AG09309 (cell line): ENCODE data around the gene NTM.

Experiments used
- DNase-seq: peaks from one replicate; pipeline ENCODE4 v3.0.0-alpha.2; 2010; ENCODE audit warnings: low read depth
- H3K4me3 ChIP-seq: 2 replicates; pipeline ENCODE4 v1.5.1; 2011; ENCODE audit warnings: mild to moderate bottlenecking, low read depth, low read length, moderate library complexity; ENCODE audit not compliant: control insufficient read depth
- CTCF ChIP-seq: IDR thresholded peaks from 2 replicates; pipeline ENCODE4 v1.5.1; 2011; ENCODE audit warnings: mild to moderate bottlenecking, low read depth, low read length, inconsistent platforms; ENCODE audit not compliant: insufficient read depth, control insufficient read depth; ENCODE audit errors: missing control alignments

Gene NTM

GRCh38 chr11:131866535-131867400 is 496.4 kb downstream of the NTM start:
- DNase-seq = no peak
- no peak overlapping the region for H3K4me3 ChIP-seq
- peak; percentile 24 for TF ChIP-seq CTCF

GRCh38 chr11:131867457-131868257 is 497.2 kb downstream of the NTM start:
- TF ChIP-seq CTCF = peak; percentile 96
- no peak overlapping the region for H3K4me3 ChIP-seq
- DNase-seq = peak; percentile 68

GRCh38 chr11:131868629-131869507 is 498.5 kb downstream of the NTM start:
- no peak overlapping the region for H3K4me3 ChIP-seq
- no peak for DNase-seq
- TF ChIP-seq CTCF = no peak

- no peak overlapping the region for H3K4me3 ChIP-seq
- TF ChIP-seq CTCF = no peak
- no peak for DNase-seq
These were observed 499.9 kb downstream of the NTM start for GRCh38 chr11:131870305-131870704.

- no peak for TF ChIP-seq CTCF
- no peak for DNase-seq
- no peak overlapping the region for H3K4me3 ChIP-seq
These were observed 500.6 kb downstream of the NTM start for GRCh38 chr11:131871006-131871405.

GRCh38 chr11:131874070-131874469 is 503.7 kb downstream of the NTM start:
- no peak for DNase-seq
- no peak overlapping the region for H3K4me3 ChIP-seq
- no peak for TF ChIP-seq CTCF
